ENCODE data around the gene BID. TPM values are rescaled to one million over a fixed set of nuclear protein-coding genes. Genes with fewer than 3 reads are reported as not detected.

The BID gene
- total RNA-seq, 2 donors from 2014 or later, result 4.0 to 9.3 TPM

GRCh38 chr22:17820879-17821439 lies 46.7 kb upstream of the BID start:
- WGBS, 2 donors, result 86 to 92% methylated on average over 3 of the region's 3 CpGs

GRCh38 chr22:17818649-17819048 lies 44.4 kb upstream of the BID start:
- H3K27me3 ChIP-seq, result no peaks in the 10 kb centered on the region
- ATAC-seq (no peak), DNase-seq (no peak)
- H3K27ac ChIP-seq, result no peak overlapping the region
- no peaks in the 10 kb centered on the region for H3K9me3 ChIP-seq
- 88 to 93% methylated on average over 14 of the region's 14 CpGs for WGBS, 2 donors
- H3K36me3 ChIP-seq (replicated peaks in 1 of 2; ENCODE audit: insufficient read depth in 1 of 2, low read depth in 2 of 2), result peaks cover 0 to 9% of the 10 kb centered on the region in 2 donors
- H3K4me3 ChIP-seq, result no peak overlapping the region
- no peak for TF ChIP-seq CTCF (IDR thresholded peaks at IDR 0.05)
- no peak for TF ChIP-seq POLR2A (IDR thresholded peaks at IDR 0.05)
- intact Hi-C loops (cut with DNase I), result no loop called here
- no peaks in the 10 kb centered on the region for H3K4me1 ChIP-seq

More at GRCh38 chr22:17820879-17821439, 46.7 kb upstream of the BID start:
- ATAC-seq, result no peak
- Histone ChIP-seq H3K36me3 (replicated peaks in 1 of 2; ENCODE audit: insufficient read depth in 1 of 2, low read depth in 2 of 2) (peaks cover 0 to 6% of the 10 kb centered on the region in 2 donors), H3K4me1 (no peaks in the 10 kb centered on the region), H3K27me3 (no peaks in the 10 kb centered on the region), H3K27ac (no peak overlapping the region), H3K4me3 (no peak overlapping the region), H3K9me3 (no peaks in the 10 kb centered on the region)
- intact Hi-C loops (cut with DNase I), result no loop called here
- TF ChIP-seq CTCF (IDR thresholded peaks at IDR 0.05) (no peak), POLR2A (IDR thresholded peaks at IDR 0.05) (no peak)
- no peak for DNase-seq

- ATAC-seq (no peak), DNase-seq (no peak)
- TF ChIP-seq POLR2A (IDR thresholded peaks at IDR 0.05), result no peak
- no peak overlapping the region for H3K27ac ChIP-seq
- no peak overlapping the region for H3K4me3 ChIP-seq
- H3K4me1 ChIP-seq, result no peaks in the 10 kb centered on the region
- peaks cover 0 to 9% of the 10 kb centered on the region in 2 donors for H3K36me3 ChIP-seq (replicated peaks in 1 of 2; ENCODE audit: insufficient read depth in 1 of 2, low read depth in 2 of 2)
- intact Hi-C loops (cut with DNase I), result no loop called here
- no peaks in the 10 kb centered on the region for H3K27me3 ChIP-seq
- no peaks in the 10 kb centered on the region for H3K9me3 ChIP-seq
- WGBS, 2 donors, result 88 to 92% methylated on average over 14 to 16 of the region's 25 CpGs
These were observed 43.9 kb upstream of the BID start for GRCh38 chr22:17818180-17818579.

- H3K36me3 ChIP-seq (replicated peaks in 1 of 2; ENCODE audit: insufficient read depth in 1 of 2, low read depth in 2 of 2), result peaks cover 0 to 9% of the 10 kb centered on the region in 2 donors
- no peak for ATAC-seq
- WGBS, 2 donors, result 89 to 91% methylated on average over 17 to 30 of the region's 33 CpGs
These were observed 43.3 kb upstream of the BID start for GRCh38 chr22:17817511-17818065.

GRCh38 chr22:17817079-17817478 lies 42.8 kb upstream of the BID start:
- intact Hi-C loops (cut with DNase I), result no loop called here
- Histone ChIP-seq H3K4me1 (no peaks in the 10 kb centered on the region), H3K9me3 (no peaks in the 10 kb centered on the region), H3K36me3 (replicated peaks in 1 of 2; ENCODE audit: insufficient read depth in 1 of 2, low read depth in 2 of 2) (peaks cover 0 to 11% of the 10 kb centered on the region in 2 donors), H3K27me3 (no peaks in the 10 kb centered on the region), H3K4me3 (no peak overlapping the region), H3K27ac (no peak overlapping the region)
- DNase-seq (no peak), ATAC-seq (no peak)
- TF ChIP-seq CTCF (IDR thresholded peaks at IDR 0.05), result no peak
- TF ChIP-seq POLR2A (IDR thresholded peaks at IDR 0.05), result no peak
- WGBS, 2 donors, result 90 to 96% methylated on average over 8 to 13 of the region's 21 CpGs

More at GRCh38 chr22:17817511-17818065, 43.3 kb upstream of the BID start:
- Histone ChIP-seq H3K4me1 (no peaks in the 10 kb centered on the region), H3K27me3 (no peaks in the 10 kb centered on the region), H3K27ac (no peak overlapping the region), H3K9me3 (no peaks in the 10 kb centered on the region), H3K4me3 (no peak overlapping the region)
- no peak for TF ChIP-seq CTCF (IDR thresholded peaks at IDR 0.05)
- TF ChIP-seq POLR2A (IDR thresholded peaks at IDR 0.05), result no peak
- intact Hi-C loops (cut with DNase I), result no loop called here
- DNase-seq, result no peak
